ENCODE results near the gene FOXS1. TPM values are rescaled to one million over a fixed set of nuclear protein-coding genes. Genes with fewer than 3 reads are reported as not detected.

The FOXS1 gene
- total RNA-seq, 1 donor from 2014 or later = not detected

DNA sequence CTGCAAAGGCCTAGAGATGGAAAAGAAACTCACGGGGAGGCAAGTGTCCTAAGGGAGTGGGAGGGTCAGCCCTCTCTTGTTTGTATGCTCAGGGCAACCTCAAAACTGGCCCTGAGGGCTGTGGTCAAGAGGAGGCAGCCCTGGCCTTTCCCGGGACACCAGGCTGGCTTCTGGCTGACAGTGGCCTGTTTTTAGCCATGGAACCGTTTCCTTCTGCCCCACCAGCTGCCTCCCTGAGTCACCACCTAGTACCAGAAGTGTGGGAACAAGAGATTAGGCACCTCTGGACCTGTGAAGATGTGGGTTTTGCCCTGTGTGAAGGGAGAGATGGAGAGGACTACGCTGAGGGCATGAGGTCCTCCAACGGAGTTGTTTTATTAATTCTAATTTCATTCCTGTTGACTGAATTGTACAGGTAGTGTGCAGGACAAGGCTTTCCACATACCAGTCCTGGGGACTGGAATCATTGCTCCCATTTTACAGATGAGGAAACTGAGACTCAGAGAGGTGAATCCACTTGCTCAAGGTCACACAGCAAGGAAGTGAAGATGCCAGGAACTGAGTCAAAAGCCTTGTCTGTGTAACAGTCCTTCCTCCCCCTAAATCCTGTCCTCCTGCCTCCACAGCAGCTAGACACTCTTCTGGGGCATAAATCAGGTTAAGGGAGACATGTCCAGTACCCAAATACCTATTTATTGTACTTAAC lies 5.5 kb downstream of the FOXS1 start:
- no peak overlapping the region for H3K27ac ChIP-seq
- no peaks in the 10 kb centered on the region for H3K27me3 ChIP-seq
- H3F3A ChIP-seq (ENCODE audit: low read depth) = peaks cover 14% of the 10 kb centered on the region
- no peaks in the 10 kb centered on the region for H3K79me2 ChIP-seq (ENCODE audit: low read depth)
- no peak overlapping the region for H3K4me3 ChIP-seq
- Mint-ChIP-seq H3K36me3 (no peaks in the 10 kb centered on the region), H3K27me3 (ENCODE audit: insufficient read depth, low read depth) (peaks cover 9% of the 10 kb centered on the region), H3K4me3 (no peak overlapping the region), H3K4me1 (peaks cover 37% of the 10 kb centered on the region), H3K27ac (no peak overlapping the region), H3K9me3 (no peaks in the 10 kb centered on the region)
- H3K36me3 ChIP-seq = no peaks in the 10 kb centered on the region
- H3K9me3 ChIP-seq (ENCODE audit: low read depth) = no peaks in the 10 kb centered on the region
- no peak overlapping the region for H3K4me2 ChIP-seq
- TF ChIP-seq, protein P1, sequence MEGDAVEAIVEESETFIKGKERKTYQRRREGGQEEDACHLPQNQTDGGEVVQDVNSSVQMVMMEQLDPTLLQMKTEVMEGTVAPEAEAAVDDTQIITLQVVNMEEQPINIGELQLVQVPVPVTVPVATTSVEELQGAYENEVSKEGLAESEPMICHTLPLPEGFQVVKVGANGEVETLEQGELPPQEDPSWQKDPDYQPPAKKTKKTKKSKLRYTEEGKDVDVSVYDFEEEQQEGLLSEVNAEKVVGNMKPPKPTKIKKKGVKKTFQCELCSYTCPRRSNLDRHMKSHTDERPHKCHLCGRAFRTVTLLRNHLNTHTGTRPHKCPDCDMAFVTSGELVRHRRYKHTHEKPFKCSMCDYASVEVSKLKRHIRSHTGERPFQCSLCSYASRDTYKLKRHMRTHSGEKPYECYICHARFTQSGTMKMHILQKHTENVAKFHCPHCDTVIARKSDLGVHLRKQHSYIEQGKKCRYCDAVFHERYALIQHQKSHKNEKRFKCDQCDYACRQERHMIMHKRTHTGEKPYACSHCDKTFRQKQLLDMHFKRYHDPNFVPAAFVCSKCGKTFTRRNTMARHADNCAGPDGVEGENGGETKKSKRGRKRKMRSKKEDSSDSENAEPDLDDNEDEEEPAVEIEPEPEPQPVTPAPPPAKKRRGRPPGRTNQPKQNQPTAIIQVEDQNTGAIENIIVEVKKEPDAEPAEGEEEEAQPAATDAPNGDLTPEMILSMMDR (IDR thresholded peaks at IDR 0.05) = no peak
- TF ChIP-seq EZH2 (IDR thresholded peaks at IDR 0.05) = no peak
- no peak for TF ChIP-seq EZH2phosphoT487 (IDR thresholded peaks at IDR 0.05)
- H2AFZ ChIP-seq (replicated peaks) = no peak overlapping the region
- no peaks in the 10 kb centered on the region for H4K20me1 ChIP-seq (ENCODE audit: low read depth)
- no peak overlapping the region for H3K9ac ChIP-seq
- peaks cover 45% of the 10 kb centered on the region for H3K4me1 ChIP-seq
- DNase-seq (ENCODE audit: low spot score) = no peak

DNA sequence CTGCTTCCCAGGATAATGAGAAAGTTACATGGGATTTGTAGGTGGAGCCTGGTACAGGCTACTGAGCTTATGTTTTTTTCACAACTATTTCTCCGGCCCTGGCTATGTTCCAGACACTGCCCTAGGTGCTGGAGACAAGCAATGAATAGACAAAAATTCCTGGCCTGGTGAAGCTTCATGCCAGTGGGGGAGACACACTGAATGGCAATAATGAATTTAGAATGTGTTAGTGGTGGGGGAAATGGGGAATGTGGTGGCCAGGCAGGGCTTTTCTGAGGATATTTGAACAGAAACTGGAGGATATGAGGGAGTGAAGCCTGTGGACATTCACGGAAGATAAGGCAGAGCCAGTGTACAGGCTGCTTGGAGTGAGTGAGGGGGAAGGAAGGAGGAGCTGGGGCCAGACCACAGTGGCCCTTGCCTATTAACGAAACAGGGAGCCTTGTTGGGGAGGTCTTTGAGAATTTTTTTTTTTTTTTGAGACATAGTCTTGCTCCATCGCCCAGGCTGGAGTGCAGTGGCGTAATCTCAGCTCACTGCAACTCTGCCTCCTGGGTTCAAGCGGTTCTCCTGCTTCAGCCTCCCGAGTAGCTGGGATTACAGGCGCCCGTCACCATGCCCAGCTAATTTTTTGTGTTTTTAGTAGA lies 6.6 kb downstream of the FOXS1 start:
- TF ChIP-seq EZH2phosphoT487 (IDR thresholded peaks at IDR 0.05) (no peak), EZH2 (IDR thresholded peaks at IDR 0.05) (no peak)
- TF ChIP-seq, protein P1 (IDR thresholded peaks at IDR 0.05) = no peak
- H3K9me3 Mint-ChIP-seq = no peaks in the 10 kb centered on the region
- no peak overlapping the region for H3K4me2 ChIP-seq
- no peak overlapping the region for H3K4me3 ChIP-seq
- H3K36me3 Mint-ChIP-seq = no peaks in the 10 kb centered on the region
- H3K27ac ChIP-seq = no peak overlapping the region
- no peak for DNase-seq (ENCODE audit: low spot score)
- no peaks in the 10 kb centered on the region for H4K20me1 ChIP-seq (ENCODE audit: low read depth)
- H3K9ac ChIP-seq = no peak overlapping the region
- no peaks in the 10 kb centered on the region for H3K36me3 ChIP-seq
- H3K4me3 Mint-ChIP-seq = no peak overlapping the region
- no peak overlapping the region for H3K27ac Mint-ChIP-seq
- no peak overlapping the region for H2AFZ ChIP-seq (replicated peaks)
- H3K4me1 ChIP-seq = peaks cover 42% of the 10 kb centered on the region
- H3K79me2 ChIP-seq (ENCODE audit: low read depth) = no peaks in the 10 kb centered on the region
- H3F3A ChIP-seq (ENCODE audit: low read depth) = peaks cover 14% of the 10 kb centered on the region
- no peaks in the 10 kb centered on the region for H3K27me3 ChIP-seq
- H3K27me3 Mint-ChIP-seq (ENCODE audit: insufficient read depth, low read depth) = peaks cover 4% of the 10 kb centered on the region
- H3K9me3 ChIP-seq (ENCODE audit: low read depth) = no peaks in the 10 kb centered on the region
- peaks cover 34% of the 10 kb centered on the region for H3K4me1 Mint-ChIP-seq

DNA sequence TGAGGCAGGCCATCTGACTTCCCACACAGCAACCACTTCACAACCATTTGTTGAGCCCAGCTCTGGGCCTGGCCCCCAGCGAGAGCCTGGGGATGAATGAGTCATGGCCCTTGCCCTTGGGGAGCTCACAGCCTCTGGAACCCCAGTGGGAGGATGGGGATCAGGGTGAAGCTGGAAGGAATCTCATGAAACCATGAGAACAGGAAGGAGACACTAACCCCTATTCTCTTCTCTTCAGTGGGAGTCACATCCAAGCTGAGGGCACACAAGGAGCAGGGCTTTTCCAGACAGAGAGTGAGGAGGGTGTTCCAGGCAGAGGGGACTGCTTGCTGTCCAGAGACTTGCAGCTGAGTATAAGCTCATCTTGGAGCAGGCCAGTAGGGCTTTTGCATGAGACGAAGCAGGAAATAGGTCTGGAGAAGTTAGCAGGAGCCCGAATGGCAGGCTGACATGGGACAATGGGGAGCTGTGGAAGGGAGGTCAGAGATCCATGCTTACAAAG lies 7.5 kb downstream of the FOXS1 start:
- Histone ChIP-seq H3K27me3 (no peaks in the 10 kb centered on the region), H4K20me1 (ENCODE audit: low read depth) (no peaks in the 10 kb centered on the region), H3K4me3 (no peak overlapping the region), H2AFZ (replicated peaks) (no peak overlapping the region), H3F3A (ENCODE audit: low read depth) (peaks cover 14% of the 10 kb centered on the region), H3K4me2 (peak overlapping the region; percentile 25), H3K9me3 (ENCODE audit: low read depth) (no peaks in the 10 kb centered on the region), H3K79me2 (ENCODE audit: low read depth) (no peaks in the 10 kb centered on the region), H3K27ac (no peak overlapping the region), H3K36me3 (no peaks in the 10 kb centered on the region), H3K4me1 (peaks cover 42% of the 10 kb centered on the region), H3K9ac (no peak overlapping the region)
- no peaks in the 10 kb centered on the region for H3K36me3 Mint-ChIP-seq
- H3K9me3 Mint-ChIP-seq = no peaks in the 10 kb centered on the region
- peaks cover 29% of the 10 kb centered on the region for H3K4me1 Mint-ChIP-seq
- H3K4me3 Mint-ChIP-seq = no peak overlapping the region
- no peak overlapping the region for H3K27ac Mint-ChIP-seq
- TF ChIP-seq, protein P1 (IDR thresholded peaks at IDR 0.05) = no peak
- peaks cover 2% of the 10 kb centered on the region for H3K27me3 Mint-ChIP-seq (ENCODE audit: insufficient read depth, low read depth)
- DNase-seq (ENCODE audit: low spot score) = no peak

Data from neural progenitor cell (in vitro differentiated cells).